Activated T-cell treated with anti-CD3 and anti-CD28 coated beads for 1 hour (primary cell): ENCODE results near the gene CYP26B1.

Experiments
- DNase-seq: peaks from one replicate; pipeline ENCODE4 v3.0.0-alpha.2; 2020; ENCODE audit warnings: low read depth

Gene CYP26B1, protein sequence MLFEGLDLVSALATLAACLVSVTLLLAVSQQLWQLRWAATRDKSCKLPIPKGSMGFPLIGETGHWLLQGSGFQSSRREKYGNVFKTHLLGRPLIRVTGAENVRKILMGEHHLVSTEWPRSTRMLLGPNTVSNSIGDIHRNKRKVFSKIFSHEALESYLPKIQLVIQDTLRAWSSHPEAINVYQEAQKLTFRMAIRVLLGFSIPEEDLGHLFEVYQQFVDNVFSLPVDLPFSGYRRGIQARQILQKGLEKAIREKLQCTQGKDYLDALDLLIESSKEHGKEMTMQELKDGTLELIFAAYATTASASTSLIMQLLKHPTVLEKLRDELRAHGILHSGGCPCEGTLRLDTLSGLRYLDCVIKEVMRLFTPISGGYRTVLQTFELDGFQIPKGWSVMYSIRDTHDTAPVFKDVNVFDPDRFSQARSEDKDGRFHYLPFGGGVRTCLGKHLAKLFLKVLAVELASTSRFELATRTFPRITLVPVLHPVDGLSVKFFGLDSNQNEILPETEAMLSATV

DNA sequence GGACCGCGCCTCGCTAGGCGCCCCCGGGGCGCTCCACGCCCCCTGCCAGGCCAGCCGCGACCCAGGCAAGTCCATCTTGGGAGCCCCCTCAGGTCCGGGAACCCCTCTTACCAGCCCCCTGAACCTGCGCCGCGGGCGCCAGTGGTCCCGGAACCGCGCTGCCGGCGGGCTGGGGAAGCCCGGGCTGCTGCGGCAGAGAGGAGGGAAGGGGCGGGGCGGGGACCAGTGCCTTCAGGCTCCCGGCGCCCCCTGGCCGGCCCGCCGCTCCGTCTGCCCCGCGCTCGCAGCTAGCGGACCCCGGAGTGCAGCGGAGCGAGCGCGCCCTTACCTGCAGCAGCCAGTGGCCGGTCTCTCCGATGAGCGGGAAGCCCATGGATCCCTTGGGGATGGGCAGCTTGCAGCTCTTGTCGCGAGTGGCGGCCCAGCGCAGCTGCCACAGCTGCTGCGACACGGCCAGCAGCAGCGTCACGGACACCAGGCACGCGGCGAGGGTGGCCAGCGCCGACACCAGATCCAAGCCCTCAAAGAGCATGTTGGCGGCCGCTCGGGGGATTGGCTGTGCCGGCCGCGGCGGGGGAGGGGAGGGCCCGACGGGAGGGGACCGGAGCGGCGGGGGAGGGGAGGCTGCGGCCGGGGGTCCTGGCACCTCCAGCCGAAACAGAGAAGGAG, at the start of gene CYP26B1:
Gene CYP26B1 (minus strand): TSS at position 560 of the 669 bp plus-strand sequence. CDS start 28 bp downstream, at position 532.
- no peak for DNase-seq

DNA sequence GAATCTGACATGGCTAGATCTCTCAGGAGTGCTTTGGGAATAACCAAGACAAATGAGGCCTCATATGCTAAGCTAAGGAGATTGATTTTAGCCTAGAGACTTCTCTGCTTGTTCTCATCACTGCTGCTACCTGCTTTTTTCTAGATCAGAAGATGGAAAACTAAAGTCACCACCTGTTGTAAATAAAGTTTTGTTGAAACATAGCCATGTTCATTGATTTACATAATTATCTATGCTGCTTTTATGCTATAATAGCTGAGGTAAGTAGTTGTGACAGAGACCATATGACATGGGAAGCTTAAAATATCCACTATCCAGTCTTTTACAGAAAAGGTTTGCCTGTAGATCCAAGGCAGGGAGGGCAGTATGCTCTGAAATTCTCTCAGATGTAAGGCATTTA, 46.1 kb upstream of the CYP26B1 start:
- no peak for DNase-seq

DNA sequence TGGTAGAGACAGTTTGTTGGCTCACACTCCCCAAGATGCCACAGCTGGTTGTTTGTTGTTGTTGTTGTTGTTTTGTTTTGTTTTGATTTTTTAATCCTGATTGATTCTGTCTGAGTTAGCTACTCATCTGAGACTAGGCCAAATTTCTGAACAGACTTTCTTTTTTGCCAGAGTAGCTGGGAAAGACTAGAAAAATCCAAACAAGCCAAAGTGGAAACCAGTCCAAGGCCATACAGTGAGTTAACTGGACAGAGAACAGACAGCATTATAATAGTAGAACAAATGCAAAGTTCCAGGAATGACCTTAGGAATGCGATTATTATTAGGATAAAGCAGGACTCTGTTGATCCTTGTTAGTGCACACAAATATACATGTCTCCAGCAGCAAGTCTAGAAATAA, 43.8 kb upstream of the CYP26B1 start:
- no peak for DNase-seq

DNA sequence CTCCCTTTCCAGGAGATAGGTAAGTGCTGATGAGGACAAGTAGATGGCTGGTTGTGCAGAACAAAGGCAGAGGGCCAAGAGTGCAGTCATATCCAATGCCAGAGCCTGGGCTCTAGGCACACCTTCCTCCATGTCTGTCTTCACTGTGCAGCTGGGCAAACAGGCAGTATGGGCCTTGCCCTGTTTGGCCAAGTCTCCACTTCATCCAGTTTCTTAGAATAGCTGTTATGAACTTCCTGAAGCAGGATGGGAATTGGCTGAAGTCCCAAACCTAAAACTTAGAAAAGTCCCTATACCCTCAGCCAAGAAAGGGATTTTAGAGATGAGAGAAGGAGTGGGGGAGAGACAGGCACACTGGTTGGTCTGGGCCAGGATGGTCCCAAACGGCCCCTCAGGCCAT, 37.5 kb upstream of the CYP26B1 start:
- no peak for DNase-seq

DNA sequence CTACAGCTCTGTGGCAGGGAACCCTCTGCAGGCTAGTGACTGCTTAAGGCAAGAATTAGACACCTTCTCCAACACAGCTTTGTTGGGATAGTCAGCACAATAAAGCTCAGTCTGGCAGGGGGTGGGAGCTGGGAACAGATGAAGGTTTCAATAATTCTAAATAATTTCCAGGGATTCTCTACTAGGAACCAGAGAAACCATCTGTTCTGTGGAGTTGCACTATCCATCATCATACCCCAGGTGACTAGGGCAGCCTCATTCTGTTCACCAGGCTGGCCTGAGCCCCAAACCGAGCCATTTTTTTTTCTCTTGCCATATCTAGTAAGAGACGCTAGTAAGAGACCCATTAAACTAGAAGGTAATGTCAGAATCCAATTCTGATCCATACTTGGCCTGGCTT, 35.8 kb upstream of the CYP26B1 start:
- DNase-seq = no peak

DNA sequence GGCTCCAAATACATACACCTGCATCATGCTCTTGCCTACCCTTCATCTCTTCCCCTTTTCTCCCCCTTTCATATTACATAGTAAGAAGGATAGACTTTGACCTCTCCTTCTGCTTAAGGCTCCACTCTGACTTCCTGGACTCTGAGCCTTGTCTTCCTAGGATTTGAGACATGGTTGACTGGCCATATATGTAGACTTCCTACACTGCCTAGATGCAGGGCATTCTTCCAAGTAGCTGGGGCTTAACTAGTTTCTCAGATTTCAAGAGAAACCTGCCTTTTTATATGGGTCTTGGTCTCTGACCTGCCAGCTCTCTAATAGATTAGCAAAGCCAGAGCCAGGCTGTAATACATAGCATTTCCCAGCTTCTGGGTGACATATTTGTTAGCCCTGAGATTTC, 35.4 kb upstream of the CYP26B1 start:
- no peak for DNase-seq

DNA sequence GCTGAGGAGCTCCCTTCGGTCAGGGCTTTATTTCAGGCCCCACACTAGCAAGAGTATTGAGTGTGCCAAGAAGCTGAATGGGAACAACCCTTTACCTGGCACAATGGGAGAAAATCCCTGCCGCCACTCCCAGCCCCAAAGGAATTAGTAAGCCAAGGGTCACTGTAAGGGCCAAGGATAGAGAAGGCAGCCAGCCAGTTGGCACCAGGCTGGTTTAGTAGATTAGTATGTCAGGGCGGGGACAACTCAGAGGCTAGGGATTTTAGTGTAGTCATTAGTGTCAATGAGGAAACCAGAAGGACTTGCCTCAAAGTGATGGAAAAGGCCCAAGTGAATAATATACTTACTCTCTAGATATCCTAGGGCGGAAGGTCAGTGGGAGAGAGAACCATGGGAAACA, 34.9 kb upstream of the CYP26B1 start:
- no peak for DNase-seq

DNA sequence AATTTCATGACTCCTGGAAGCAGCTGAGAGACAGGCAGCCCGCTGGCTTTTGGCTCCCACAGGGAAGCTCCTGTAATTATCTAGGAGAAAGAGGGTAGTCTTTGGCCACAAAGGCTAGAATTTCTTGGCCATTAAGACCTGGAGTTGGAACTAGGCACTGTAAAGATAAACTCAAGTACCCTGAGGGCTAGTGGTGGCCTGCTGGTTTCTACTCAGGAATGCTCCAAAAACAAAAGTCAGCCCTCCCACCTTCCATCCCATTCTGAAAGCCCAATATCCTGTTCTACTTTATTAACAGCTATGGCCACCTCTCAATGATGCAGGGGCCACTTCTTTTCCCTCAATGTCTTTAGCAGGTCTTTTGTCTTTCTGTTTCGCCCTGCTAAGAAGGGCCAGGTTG, 34.0 kb upstream of the CYP26B1 start:
- no peak for DNase-seq

DNA sequence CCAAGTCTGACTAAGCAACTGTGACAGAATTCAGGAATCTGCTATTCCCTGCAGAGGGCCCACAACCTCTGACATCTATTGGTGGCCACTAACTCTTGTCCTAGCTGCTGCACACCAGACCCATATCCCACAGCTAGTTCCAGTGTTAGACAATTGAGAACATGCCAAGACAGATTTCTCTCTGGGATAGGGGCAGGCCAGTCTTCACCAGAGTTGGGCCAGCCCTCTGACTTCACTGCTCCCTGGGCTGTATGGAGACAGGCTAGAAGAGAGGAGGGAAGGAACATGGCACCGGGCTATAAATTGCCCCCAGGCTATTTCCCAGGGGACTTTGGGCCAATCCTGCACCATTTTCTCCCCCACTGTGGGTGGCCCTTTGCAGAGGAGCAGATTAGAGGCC, 32.7 kb upstream of the CYP26B1 start:
- no peak for DNase-seq

DNA sequence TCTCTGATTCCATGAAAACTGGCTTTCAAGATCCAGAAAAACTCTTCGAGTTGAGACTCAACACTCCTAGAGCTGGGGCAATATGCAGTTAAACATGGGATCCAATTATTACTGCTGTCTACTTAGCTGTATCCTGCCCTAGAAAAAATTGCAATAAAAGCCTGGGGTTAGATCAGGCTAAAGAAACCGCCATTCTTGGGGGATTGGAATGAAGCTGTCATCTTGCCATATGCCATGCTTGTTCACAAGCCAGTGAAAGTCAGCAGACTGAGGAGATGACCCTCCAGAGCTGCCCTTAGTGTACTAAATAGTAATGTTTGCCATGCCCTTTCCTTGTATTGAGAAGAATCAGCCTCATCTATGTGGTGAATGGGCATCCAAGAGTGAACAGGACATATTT, 30.9 kb upstream of the CYP26B1 start:
- DNase-seq = no peak

DNA sequence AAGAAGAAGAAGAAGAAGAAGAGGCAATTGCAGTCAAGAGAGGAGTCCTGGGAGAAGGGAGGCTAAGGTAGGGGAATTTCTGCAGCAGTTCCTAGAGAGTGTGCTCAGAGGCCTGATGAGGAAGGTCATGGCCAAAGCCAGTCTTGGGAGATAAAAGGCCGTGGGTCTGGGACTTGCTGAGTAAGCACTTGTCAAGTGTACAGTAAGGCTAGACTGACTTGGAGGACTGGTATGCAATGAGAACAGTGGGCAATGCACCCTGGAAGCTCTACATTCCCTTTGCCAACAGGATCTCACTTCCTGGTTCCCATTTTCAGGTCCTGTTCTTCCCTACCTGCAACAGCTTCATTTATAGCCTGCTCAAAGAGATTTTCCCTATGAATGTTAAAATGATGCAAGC, 28.6 kb upstream of the CYP26B1 start:
- DNase-seq = no peak

DNA sequence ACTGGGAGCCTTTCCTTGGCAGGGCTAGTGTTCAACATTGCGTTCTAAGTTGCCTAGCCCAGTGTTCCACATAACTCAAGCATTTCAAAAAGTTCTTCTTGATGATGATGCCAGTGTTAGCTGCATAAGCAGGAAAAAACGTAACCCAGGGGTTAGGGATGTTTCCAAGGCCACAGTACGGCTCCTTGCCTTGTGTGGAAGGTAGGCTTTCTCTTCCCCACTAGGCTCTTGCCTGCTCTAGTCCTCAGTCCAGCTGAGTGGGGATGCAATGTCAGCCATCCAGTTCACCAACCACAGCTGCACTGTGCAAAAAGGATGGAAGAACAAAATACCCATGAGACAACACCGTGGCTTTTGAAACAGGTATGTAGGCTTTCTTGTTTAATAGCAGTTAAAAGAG, 28.0 kb upstream of the CYP26B1 start:
- no peak for DNase-seq

DNA sequence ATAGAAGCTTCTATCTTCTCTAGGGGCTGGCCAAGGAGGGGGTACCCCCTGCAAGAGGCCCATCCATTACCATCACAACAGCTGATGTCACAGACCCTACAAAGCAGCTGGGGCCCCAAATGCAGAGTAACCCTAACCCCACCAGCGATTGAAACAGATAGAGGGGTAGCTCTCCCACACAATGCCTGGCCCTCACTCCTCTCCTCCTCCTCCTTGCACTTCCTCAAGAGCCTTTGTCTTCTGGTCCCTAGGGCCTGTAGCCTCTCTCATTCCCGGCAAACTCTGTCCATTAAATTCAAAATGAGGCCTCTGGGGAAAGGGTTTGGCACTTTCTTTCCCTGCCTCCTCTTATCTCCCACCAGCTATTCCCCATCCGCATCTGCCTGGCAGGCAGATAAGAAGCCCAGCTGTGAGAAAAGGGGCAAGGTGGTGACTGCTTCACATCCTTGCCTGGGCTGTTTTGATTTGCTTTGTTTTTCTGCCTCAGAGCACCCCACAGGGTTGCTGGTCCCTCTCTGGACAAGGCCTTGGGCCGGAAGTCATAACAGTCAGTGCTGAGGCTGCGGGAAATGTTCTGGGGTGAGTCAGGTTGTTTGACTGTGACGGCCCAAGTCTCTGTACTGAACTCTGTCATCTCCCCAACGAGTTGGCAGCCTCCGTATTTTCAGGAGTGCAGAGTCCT, 26.1 kb upstream of the CYP26B1 start:
- DNase-seq = no peak

DNA sequence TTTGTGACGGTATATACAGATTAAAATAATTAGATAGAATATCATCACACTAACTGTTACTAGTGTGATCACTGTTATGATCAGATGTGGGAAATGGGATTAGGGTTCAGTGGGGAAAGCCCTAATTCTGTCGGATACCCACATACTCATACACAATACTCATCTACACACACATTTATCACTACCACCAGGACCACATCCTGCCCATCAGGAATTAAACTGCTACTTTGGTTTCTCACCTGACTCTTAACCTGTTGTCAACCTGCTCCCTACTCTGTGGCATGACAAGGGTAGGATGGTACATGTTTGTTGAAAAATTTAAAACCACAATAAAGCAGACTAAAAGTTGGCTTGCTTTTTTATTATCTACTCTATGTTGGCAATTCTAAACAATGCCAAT, 24.8 kb upstream of the CYP26B1 start:
- no peak for DNase-seq

DNA sequence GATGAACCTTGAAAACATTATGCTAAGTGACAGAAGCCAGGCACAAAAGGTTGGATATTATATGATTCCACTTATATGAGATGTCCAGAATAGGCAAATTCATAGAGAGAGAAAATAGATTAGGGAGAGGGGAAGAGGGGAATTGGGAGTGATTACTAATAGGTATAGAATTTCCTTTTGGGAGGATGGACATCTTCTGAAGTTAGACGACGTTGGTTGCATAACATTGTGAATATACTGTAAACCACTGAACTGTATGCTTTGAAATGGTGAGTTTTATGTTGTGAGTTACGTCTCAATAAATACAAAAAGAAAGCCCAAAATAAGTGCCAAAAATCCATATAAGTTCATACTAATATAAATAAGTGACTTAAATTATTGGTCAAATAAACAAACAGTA, 18.6 kb upstream of the CYP26B1 start:
- no peak for DNase-seq

DNA sequence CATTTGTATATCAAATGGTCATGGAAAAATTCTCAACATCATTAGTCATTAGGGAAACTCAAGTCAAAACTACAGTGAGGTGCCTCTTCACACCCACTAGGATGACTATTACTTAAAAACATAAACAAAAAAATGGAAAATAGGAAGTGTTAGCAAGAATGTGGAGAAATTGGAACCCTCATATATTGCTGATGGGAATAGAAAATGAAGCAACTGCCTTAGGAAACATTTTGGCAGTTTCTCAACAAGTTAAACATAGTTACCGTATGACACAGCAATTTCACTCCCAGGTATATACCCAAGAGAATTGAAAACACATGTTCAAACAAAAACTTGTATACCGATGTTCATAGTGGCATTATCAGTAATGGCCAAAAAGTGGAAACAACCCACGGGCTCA, 18.1 kb upstream of the CYP26B1 start:
- DNase-seq = no peak

DNA sequence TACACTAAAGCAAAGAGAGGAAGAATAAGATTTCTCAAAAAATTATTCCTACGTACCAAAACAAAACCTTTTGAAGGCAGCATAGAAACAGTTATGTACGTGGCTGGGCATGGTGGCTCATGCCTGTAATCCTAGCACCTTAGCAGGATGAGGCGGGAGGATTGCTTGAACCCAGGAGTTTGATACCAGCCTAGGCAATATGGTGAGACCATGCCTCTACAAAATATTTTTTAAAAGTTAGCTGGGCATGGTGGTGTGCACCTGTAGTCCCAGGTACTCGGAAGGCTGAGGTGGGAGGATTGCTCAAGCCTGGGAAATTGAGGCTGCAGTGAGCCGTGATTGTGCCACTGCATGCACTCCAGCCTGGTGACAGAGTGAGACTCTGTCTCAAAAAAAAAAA, 14.9 kb upstream of the CYP26B1 start:
- no peak for DNase-seq

DNA sequence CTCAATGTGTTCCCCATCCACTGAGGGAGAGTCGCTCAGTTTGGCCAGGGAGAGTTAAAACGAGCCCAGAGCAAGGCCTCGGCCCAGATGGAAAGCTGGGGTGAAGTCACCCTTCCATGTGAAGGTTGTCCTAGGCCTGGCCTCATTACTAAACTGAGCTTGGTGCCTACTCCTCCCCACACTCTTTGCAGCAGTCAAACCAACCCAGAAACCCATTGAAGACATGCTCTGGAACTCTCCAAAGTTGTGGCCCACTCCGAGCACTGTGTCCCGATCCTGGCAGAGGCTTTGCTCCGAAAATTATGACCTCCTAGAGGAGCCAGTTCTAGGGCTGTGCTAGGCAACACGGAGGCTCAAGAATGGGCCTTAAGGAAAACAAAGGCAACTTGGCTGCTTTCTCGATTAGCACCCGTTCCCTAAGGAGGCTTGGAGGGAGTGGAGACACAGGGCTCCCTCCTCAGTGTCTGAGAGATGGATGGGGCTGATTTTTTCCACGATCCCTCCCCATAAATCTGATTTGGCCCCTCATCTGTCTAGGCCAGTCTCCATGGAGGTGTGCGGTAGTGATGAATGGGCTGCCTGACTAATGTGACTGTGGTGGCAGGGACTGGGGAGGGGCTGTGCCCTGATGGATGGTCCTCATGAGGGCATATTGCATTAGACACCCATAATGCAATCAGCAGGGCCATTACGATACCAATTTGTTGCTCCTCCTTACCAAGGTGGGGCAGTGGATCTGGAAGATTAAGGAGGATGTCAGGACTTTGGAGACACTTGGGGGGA, 11.7 kb upstream of the CYP26B1 start:
- no peak for DNase-seq

DNA sequence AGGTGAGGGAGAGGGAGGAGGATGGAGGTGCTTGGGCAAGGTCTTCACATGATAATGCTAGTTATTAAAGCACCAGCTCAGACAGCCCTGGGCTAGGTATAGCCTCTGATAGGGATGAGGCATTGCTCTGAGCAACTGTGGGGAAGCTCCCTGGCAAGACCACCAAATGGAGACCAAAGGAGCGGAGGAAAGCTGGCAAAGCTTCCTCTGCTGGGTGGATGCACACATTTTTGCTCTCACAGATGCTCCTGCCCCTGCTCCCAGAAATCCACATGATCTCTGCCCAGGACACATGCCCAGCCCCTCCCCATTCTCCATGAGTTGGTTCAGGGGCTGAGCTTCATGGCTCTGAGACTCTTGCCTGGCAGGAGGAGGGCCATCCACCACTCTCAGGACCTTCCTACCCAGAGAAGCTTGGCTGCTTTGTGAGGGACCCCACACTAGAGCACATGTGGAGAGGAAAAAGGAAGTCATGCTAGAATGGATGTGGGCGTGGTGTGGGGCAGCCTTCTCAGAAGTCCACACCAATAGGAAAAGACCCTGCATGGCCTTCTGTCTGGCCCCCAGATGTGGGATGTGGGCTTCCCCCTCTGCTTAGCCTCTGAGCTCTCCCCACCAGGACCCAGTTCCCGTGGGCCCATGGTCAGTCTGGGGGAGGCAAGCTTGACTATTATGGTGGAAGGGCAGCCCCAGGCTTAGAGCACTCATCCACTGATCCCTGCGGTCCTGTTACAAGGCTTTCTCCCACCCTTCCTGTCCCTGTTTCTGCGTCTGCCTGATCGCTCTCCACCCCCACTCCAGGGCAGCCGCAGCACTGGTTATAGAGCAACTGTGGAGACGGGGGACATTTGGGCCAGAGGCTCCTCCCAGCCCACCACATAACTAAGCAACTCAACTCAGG, 10.5 kb upstream of the CYP26B1 start:
- no peak for DNase-seq

DNA sequence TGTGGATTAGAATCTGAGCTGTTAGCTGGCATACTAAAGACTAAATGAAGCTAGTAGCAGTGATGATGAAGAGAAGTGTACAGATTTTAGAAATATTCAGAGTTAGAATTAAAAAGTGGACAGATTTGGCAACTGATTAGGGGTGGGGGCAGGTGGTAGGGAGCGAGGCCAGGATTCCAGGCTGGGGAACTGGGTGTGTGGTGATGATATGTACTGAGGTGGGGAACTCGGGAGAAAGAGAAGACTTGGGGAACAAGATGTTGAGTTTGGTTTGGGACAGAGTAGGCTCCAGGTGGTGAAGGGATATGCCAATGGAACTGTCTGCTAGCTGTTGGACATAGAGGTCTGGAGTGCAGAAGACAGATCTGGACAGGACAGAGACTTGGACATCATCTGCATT, 9.2 kb upstream of the CYP26B1 start:
- DNase-seq = no peak

DNA sequence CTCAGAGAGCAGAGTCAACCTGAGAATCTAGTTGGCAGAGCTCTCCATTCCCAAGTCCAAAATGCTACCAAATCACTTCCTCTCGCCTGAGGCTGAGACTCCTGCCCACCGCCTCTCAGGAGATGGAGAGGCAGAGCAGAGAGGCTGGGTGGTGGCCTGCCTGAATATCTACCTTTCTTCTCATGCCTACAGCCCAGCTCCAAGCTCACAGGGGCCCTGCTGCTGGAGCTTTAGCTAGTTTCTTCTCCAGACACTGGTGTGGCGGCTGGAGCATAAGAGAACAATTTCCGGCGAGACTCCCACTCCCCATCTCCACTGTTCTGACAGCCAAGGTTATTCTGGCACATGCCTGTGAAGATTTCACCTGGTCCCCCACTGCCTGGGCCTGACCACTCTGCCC, 8.1 kb upstream of the CYP26B1 start:
- no peak for DNase-seq
